K562 (cell line): ENCODE data around the gene RCSD1. TPM values are rescaled to one million over a fixed set of nuclear protein-coding genes. Genes with fewer than 3 reads are reported as not detected.

Experiments used
- CREB1 ChIP-seq, 2 experiments: sonication (generic) in 1 of 2; formaldehyde crosslinking in 1 of 2; IDR thresholded peaks; 2 replicates each; pipeline versions ENCODE4 v1.6.1 to v1.8.0; 2012 to 2022; ENCODE audit warnings: inconsistent platforms in 1 of 2, mild to moderate bottlenecking in 1 of 2, missing genetic modification reagents in 1 of 2, moderate library complexity in 1 of 2
- ERF ChIP-seq: fragments of 450-650 bp; formaldehyde crosslinking; IDR thresholded peaks from 2 replicates; pipeline ENCODE4 v1.4.0; 2020; ENCODE audit warnings: mild to moderate bottlenecking, mixed read lengths
- FOXP1 ChIP-seq: sonication (generic); formaldehyde crosslinking; IDR thresholded peaks from 2 replicates; pipeline ENCODE4 v1.8.0; 2022; ENCODE audit warnings: mild to moderate bottlenecking, missing genetic modification reagents
- FOXP4 ChIP-seq: sonication (generic); formaldehyde crosslinking; IDR thresholded peaks from 2 replicates; pipeline ENCODE4 v1.8.0; 2022; ENCODE audit warnings: mild to moderate bottlenecking, missing genetic modification reagents, borderline replicate concordance
- HDAC1 ChIP-seq, 2 experiments: fragments of 450-650 bp; IDR thresholded peaks; 2 replicates each; pipeline ENCODE4 v1.6.1; 2016 to 2017; ENCODE audit warnings: inconsistent platforms in 1 of 2, mild to moderate bottlenecking in 1 of 2, moderate library complexity in 1 of 2
- HINFP ChIP-seq: fragments of 450-650 bp; conservative IDR thresholded peaks from 2 replicates; pipeline ENCODE4 v1.6.1; 2016; ENCODE audit warnings: missing genetic modification characterization, low read depth, mild to moderate bottlenecking, control low read depth, missing compliant biosample characterization
- MAFG ChIP-seq: fragments of 450-650 bp; conservative IDR thresholded peaks from 2 replicates; pipeline ENCODE4 v1.6.1; 2016; ENCODE audit warnings: missing genetic modification characterization, missing compliant biosample characterization
- MCM3 ChIP-seq: fragments of 450-650 bp; IDR thresholded peaks from 2 replicates; pipeline ENCODE4 v1.6.1; 2016
- RBBP5 ChIP-seq: fragments of 200-600 bp; sonication (generic); IDR thresholded peaks from 2 replicates; pipeline ENCODE4 v1.6.1; 2012; ENCODE audit warnings: borderline replicate concordance, mild to moderate bottlenecking, low read length, control low read depth, inconsistent platforms; ENCODE audit not compliant: insufficient read depth, poor library complexity, severe bottlenecking
- RBM34 ChIP-seq: fragments of 200-400 bp; formaldehyde crosslinking; IDR thresholded peaks from 2 replicates; pipeline ENCODE4 v1.6.1; 2018; ENCODE audit warnings: low read length, borderline replicate concordance; ENCODE audit not compliant: insufficient read depth
- TCF7 ChIP-seq: sonication (generic); IDR thresholded peaks from 2 replicates; pipeline ENCODE4 v1.6.1; 2016; ENCODE audit warnings: antibody characterized with exemption, borderline replicate concordance
- WHSC1 ChIP-seq: IDR thresholded peaks from one replicate; pipeline ENCODE4 v1.6.1; 2012; ENCODE audit warnings: low read length, control low read depth, inconsistent platforms
- polyA plus RNA-seq, 8 experiments: library from polyadenylated mRNA; depleted of rRNA in 4 of 8; stranded (reverse) in 5 of 8; unstranded in 3 of 8; fragments of >200 nt; fragmentation: Nextera tagmentation in 2 of 8; fragmentation: Illumina TruSeq in 1 of 8; extraction: Ambion mirVana in 2 of 8; extraction: Trizol in 1 of 8; gene quantifications; 2 replicates each; pipeline versions ENCODE4 v1.2.1 to v1.2.3, GENCODE V29; 2011 to 2014; ENCODE audit warnings: inconsistent platforms in 1 of 8, missing spikeins in 1 of 8
- total RNA-seq, 7 experiments: library from RNA; depleted of rRNA in 6 of 7; stranded (reverse); fragments of >200 nt in 6 of 7; fragmentation: Illumina TruSeq in 2 of 7; extraction: Trizol in 2 of 7; gene quantifications; 2 replicates each; pipeline versions ENCODE4 v1.2.1 to v1.2.3, GENCODE V29; 2011 to 2021; ENCODE audit warnings: low replicate concordance in 1 of 7
- TF ChIP-seq, protein P1 (sequence below), 2 experiments: fragments of 450-650 bp in 1 of 2; sonication (generic) in 1 of 2; formaldehyde crosslinking in 1 of 2; IDR thresholded peaks; 2 replicates each; pipeline versions ENCODE4 v1.7.1 to v1.9.0; 2016 to 2022; ENCODE audit warnings: inconsistent platforms in 1 of 2, mild to moderate bottlenecking in 1 of 2, missing genetic modification reagents in 1 of 2

RCSD1 gene
- total and polyA plus RNA-seq, 9 of the 15 experiments (the other 6 are each of a cell fraction or from before 2014, with no cell fraction given): 7.8 to 69.8 (median 45.3) TPM

DNA sequence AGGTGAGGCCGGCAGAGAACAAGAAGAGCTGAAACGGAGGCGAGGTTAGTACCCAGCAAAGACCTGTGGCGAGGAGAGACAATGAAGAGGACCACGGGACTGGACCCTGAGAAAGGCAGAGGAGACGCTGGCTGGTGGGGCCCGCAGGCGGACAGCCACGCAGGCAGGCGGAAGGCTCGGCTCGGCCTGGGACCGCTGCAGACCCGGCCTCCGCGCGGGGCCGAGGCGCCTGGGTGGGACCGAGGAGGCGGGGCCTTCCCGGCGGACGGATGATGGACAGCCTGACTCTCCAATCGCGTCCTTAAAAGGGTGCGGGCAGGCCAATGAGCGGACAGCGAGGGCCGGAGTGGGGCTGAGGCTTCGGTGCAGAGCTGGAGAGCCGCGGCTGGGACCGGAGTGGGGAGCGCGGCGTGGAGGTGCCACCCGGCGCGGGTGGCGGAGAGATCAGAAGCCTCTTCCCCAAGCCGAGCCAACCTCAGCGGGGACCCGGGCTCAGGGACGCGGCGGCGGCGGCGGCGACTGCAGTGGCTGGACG, 91.7 kb downstream of the RCSD1 start, which contains the start of gene MPZL1 (continued):
- TF ChIP-seq MAFG: no peak
- TF ChIP-seq CREB1 (IDR thresholded peaks at IDR 0.05): peak; percentile 35; the same call in 1 of the 2 replicates
- no peak for TF ChIP-seq CREB1 (CRISPR knock-in tag; IDR thresholded peaks at IDR 0.05)
- TF ChIP-seq FOXP4 (CRISPR knock-in tag): no peak
- TF ChIP-seq RBBP5: peak; percentile 97
- 0 out of 2 replicates have a peak, but pooled peaks have one; percentile 65 for TF ChIP-seq TCF7
- no peak for TF ChIP-seq MCM3
- TF ChIP-seq RBM34: peak; percentile 67; the same call in 1 of the 2 replicates
- 0 out of 2 replicates have a peak, but pooled peaks have one; percentile 14 for TF ChIP-seq ERF (CRISPR knock-in tag)
- 0 out of 4 replicates have a peak, but pooled peaks of 1 of the 2 experiments have one; percentile 70 for TF ChIP-seq HDAC1 (IDR thresholded peaks at IDR 0.05)
- TF ChIP-seq HINFP (tag): peak; percentile 35; the same call in 1 of the 2 replicates
- peak; percentile 41 for TF ChIP-seq WHSC1
- TF ChIP-seq FOXP1 (CRISPR knock-in tag): 0 out of 2 replicates have a peak, but pooled peaks have one; percentile 44
- TF ChIP-seq, protein P1, sequence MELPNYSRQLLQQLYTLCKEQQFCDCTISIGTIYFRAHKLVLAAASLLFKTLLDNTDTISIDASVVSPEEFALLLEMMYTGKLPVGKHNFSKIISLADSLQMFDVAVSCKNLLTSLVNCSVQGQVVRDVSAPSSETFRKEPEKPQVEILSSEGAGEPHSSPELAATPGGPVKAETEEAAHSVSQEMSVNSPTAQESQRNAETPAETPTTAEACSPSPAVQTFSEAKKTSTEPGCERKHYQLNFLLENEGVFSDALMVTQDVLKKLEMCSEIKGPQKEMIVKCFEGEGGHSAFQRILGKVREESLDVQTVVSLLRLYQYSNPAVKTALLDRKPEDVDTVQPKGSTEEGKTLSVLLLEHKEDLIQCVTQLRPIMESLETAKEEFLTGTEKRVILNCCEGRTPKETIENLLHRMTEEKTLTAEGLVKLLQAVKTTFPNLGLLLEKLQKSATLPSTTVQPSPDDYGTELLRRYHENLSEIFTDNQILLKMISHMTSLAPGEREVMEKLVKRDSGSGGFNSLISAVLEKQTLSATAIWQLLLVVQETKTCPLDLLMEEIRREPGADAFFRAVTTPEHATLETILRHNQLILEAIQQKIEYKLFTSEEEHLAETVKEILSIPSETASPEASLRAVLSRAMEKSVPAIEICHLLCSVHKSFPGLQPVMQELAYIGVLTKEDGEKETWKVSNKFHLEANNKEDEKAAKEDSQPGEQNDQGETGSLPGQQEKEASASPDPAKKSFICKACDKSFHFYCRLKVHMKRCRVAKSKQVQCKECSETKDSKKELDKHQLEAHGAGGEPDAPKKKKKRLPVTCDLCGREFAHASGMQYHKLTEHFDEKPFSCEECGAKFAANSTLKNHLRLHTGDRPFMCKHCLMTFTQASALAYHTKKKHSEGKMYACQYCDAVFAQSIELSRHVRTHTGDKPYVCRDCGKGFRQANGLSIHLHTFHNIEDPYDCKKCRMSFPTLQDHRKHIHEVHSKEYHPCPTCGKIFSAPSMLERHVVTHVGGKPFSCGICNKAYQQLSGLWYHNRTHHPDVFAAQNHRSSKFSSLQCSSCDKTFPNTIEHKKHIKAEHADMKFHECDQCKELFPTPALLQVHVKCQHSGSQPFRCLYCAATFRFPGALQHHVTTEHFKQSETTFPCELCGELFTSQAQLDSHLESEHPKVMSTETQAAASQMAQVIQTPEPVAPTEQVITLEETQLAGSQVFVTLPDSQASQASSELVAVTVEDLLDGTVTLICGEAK (IDR thresholded peaks at IDR 0.05): peak; percentile 64; the same call in 1 of the 2 replicates
- TF ChIP-seq, protein P1 (CRISPR knock-in tag; IDR thresholded peaks at IDR 0.05): no peak
